Retinal pigment epithelial cell (primary cell): ENCODE results near the gene GGACT.

ENCODE experiments used
- DNase-seq: peaks from one replicate; pipeline ENCODE4 v3.0.0-alpha.2; 2010; ENCODE audit warnings: low read depth
- H3K4me3 ChIP-seq: 2 replicates; pipeline ENCODE4 v1.5.1; 2011; ENCODE audit warnings: mild to moderate bottlenecking, low read length, control low read depth, moderate library complexity
- TF ChIP-seq, protein P1 (sequence below): conservative IDR thresholded peaks from 2 replicates; pipeline ENCODE4 v1.5.1; 2011; ENCODE audit warnings: low read depth, low read length, control low read depth, inconsistent platforms

Gene GGACT

DNA sequence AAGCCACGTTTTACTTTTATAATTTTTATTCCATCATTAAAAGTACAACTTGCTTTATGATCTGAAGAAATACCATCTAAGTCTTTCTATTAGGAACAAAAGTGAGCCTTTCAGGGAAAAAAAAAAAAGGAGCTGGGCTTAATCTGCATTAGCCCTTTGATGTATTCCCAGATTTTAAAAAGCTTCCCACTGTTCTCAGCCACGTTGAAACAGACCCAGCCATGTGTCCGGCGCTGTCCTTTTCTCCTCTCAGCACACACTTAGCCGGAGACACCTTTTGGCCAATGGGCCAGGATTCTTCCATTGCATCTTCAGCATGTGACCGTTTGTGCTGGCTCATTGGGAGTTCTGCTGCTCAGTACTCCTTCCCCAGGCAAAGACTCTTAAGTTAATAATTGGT lies 105.5 kb downstream of the GGACT start:
- no peak for DNase-seq
- no peak overlapping the region for H3K4me3 ChIP-seq
- TF ChIP-seq, protein P1, sequence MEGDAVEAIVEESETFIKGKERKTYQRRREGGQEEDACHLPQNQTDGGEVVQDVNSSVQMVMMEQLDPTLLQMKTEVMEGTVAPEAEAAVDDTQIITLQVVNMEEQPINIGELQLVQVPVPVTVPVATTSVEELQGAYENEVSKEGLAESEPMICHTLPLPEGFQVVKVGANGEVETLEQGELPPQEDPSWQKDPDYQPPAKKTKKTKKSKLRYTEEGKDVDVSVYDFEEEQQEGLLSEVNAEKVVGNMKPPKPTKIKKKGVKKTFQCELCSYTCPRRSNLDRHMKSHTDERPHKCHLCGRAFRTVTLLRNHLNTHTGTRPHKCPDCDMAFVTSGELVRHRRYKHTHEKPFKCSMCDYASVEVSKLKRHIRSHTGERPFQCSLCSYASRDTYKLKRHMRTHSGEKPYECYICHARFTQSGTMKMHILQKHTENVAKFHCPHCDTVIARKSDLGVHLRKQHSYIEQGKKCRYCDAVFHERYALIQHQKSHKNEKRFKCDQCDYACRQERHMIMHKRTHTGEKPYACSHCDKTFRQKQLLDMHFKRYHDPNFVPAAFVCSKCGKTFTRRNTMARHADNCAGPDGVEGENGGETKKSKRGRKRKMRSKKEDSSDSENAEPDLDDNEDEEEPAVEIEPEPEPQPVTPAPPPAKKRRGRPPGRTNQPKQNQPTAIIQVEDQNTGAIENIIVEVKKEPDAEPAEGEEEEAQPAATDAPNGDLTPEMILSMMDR, result no peak

DNA sequence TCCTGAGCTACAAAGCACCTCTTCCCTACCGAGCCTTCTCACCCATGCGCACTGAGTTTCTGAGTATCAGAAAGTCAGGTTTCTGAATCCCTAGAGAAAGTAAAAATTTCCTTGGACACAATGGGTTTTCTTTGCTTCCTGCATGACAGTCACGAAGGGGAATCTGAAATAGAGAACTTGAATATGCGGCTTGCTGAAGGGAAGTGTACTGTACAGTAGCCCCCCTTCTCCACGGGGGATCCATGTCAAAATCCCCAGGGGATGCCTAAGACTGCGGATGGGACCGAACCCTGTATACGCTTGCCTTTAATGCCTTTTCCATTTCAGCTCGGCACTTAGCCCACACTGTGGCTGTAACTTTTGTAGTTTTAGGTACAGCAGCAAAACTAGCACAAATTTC lies 107.9 kb downstream of the GGACT start:
- TF ChIP-seq, protein P1, result no peak
- no peak for DNase-seq
- H3K4me3 ChIP-seq, result no peak overlapping the region
